ENCODE results near the gene OTOL1. TPM values are rescaled to one million over a fixed set of nuclear protein-coding genes. Genes with fewer than 3 reads are reported as not detected.
A peak's percentile ranks its signal among the peaks of the same experiment; 100 is the strongest.

OTOL1 gene
- total RNA-seq, 4 donors from 2014 or later: not detected

GRCh38 chr3:161500068-161500796 lies 3.6 kb downstream of the OTOL1 start:
- Histone ChIP-seq H3K27me3 (no peaks in the 10 kb centered on the region), H3K9me3 (no peaks in the 10 kb centered on the region), H3K4me1 (no peaks in the 10 kb centered on the region), H3K36me3 (no peaks in the 10 kb centered on the region), H3K4me3 (no peak overlapping the region), H3K27ac (no peak overlapping the region)
- 56 to 76% methylated on average over 3 of the region's 3 CpGs for WGBS, 2 donors
- DNase-seq: no peak
- intact Hi-C loops (cut with DNase I): no loop called here
- TF ChIP-seq CTCF (IDR thresholded peaks at IDR 0.05) (no peak), POLR2A (IDR thresholded peaks at IDR 0.05) (no peak)

GRCh38 chr3:161503271-161503670 lies 6.7 kb downstream of the OTOL1 start:
- Histone ChIP-seq H3K4me3 (no peak overlapping the region), H3K9me3 (no peaks in the 10 kb centered on the region), H3K4me1 (no peaks in the 10 kb centered on the region), H3K27me3 (no peaks in the 10 kb centered on the region), H3K27ac (no peak overlapping the region), H3K36me3 (no peaks in the 10 kb centered on the region)
- intact Hi-C loops (cut with DNase I): no loop called here
- no peak for TF ChIP-seq CTCF (IDR thresholded peaks at IDR 0.05)
- TF ChIP-seq POLR2A (IDR thresholded peaks at IDR 0.05): no peak
- DNase-seq: no peak
- WGBS, 2 donors: 75 to 81% methylated on average over 8 of the region's 8 CpGs

- Histone ChIP-seq H3K4me1 (no peaks in the 10 kb centered on the region), H3K4me3 (no peak overlapping the region), H3K27me3 (no peaks in the 10 kb centered on the region), H3K27ac (no peak overlapping the region), H3K36me3 (no peaks in the 10 kb centered on the region), H3K9me3 (no peaks in the 10 kb centered on the region)
- TF ChIP-seq POLR2A (IDR thresholded peaks at IDR 0.05) (no peak), CTCF (IDR thresholded peaks at IDR 0.05) (peak in 2 of 6 experiments; percentile 14 to 34)
- DNase-seq: no peak
- intact Hi-C loops (cut with DNase I): no loop called here
- WGBS, 2 donors: 36 to 52% methylated on average over 2 of the region's 2 CpGs
Measured at GRCh38 chr3:161508852-161509477, 12.4 kb downstream of the OTOL1 start.

- no peak overlapping the region for H3K27ac ChIP-seq
- H3K4me3 ChIP-seq: no peak overlapping the region
- H3K36me3 ChIP-seq: no peaks in the 10 kb centered on the region
- DNase-seq: no peak
- H3K27me3 ChIP-seq: no peaks in the 10 kb centered on the region
- no peaks in the 10 kb centered on the region for H3K4me1 ChIP-seq
- 37 to 41% methylated on average over 6 of the region's 6 CpGs for WGBS, 2 donors
- TF ChIP-seq CTCF (IDR thresholded peaks at IDR 0.05) (no peak), POLR2A (IDR thresholded peaks at IDR 0.05) (no peak)
- intact Hi-C loops (cut with DNase I): no loop called here
- no peaks in the 10 kb centered on the region for H3K9me3 ChIP-seq
Measured at GRCh38 chr3:161510510-161511260, 14.1 kb downstream of the OTOL1 start.

GRCh38 chr3:161523916-161524315 lies 27.3 kb downstream of the OTOL1 start:
- 81 to 87% methylated on average over 1 of the region's 1 CpG for WGBS, 2 donors
- intact Hi-C loops (cut with DNase I): no loop called here
- Histone ChIP-seq H3K4me1 (no peaks in the 10 kb centered on the region), H3K9me3 (no peaks in the 10 kb centered on the region), H3K36me3 (no peaks in the 10 kb centered on the region), H3K27me3 (no peaks in the 10 kb centered on the region), H3K4me3 (no peak overlapping the region), H3K27ac (no peak overlapping the region)
- no peak for TF ChIP-seq POLR2A (IDR thresholded peaks at IDR 0.05)
- no peak for TF ChIP-seq CTCF (IDR thresholded peaks at IDR 0.05)
- no peak for DNase-seq

All from esophagus squamous epithelium (tissue), 5 donors.